Upper lobe of left lung (tissue), 6 donors: ENCODE data around the gene TMEM250. TPM values are rescaled to one million over a fixed set of nuclear protein-coding genes. Genes with fewer than 3 reads are reported as not detected.
A peak's percentile ranks its signal among the peaks of the same experiment; 100 is the strongest.

Experiments used
- ATAC-seq, 2 donors: fragments of 200-7000 bp; cut with Tn5 transposase; one replicate each; pipeline ENCODE4 v1.9.1; 2022; ENCODE audit warnings: mild to moderate bottlenecking in 2 of 2, moderate library complexity in 2 of 2; ENCODE audit not compliant: low FRiP score in 2 of 2
- DNase-seq, 2 donors: peaks; one replicate each; pipeline ENCODE4 v3.0.0-alpha.2; 2019 to 2020
- H3K27ac ChIP-seq, 4 donors: fragments of 200-600 bp; sonication (generic); one replicate each; pipeline ENCODE4 v1.5.1; 2016 to 2019
- H3K27me3 ChIP-seq, 4 donors: fragments of 200-600 bp; sonication (generic); one replicate each; pipeline ENCODE4 v1.5.1; 2017 to 2019
- H3K36me3 ChIP-seq, 4 donors: fragments of 200-600 bp; sonication (generic); one replicate each; pipeline ENCODE4 v1.5.1; 2016 to 2019
- H3K4me1 ChIP-seq, 4 donors: fragments of 200-600 bp; sonication (generic); one replicate each; pipeline ENCODE4 v1.5.1; 2018 to 2019
- H3K4me3 ChIP-seq, 4 donors: fragments of 200-600 bp; sonication (generic); one replicate each; pipeline ENCODE4 v1.5.1; 2017 to 2019; ENCODE audit warnings: mild to moderate bottlenecking in 2 of 4, moderate library complexity in 1 of 4
- H3K9me3 ChIP-seq, 4 donors: fragments of 200-600 bp; sonication (generic); one replicate each; pipeline ENCODE4 v1.5.1; 2018 to 2019
- EP300 ChIP-seq, 4 donors: sonication (generic); formaldehyde crosslinking; IDR thresholded peaks; one replicate each; pipeline ENCODE4 v1.5.1; 2017; ENCODE audit warnings: antibody characterized with exemption in 4 of 4, control low read depth in 2 of 4
- POLR2A ChIP-seq, 4 donors: fragments of 450-650 bp; IDR thresholded peaks; one replicate each; pipeline ENCODE4 v1.5.1; 2016 to 2017; ENCODE audit warnings: antibody characterized with exemption in 4 of 4, mild to moderate bottlenecking in 2 of 4
- POLR2AphosphoS5 ChIP-seq, 2 donors: sonication (generic); formaldehyde crosslinking; IDR thresholded peaks; one replicate each; pipeline ENCODE4 v1.5.1; 2017; ENCODE audit warnings: antibody characterized with exemption in 2 of 2
- WGBS, 2 donors: methylation state at CpG; one replicate each; pipeline ENCODE4 v1.1.5; 2017 to 2018; 5-methylcytosine and 5-hydroxymethylcytosine counted together
- total RNA-seq, 6 donors: library from RNA; depleted of rRNA in 4 of 6; stranded (reverse); fragments of >200 nt in 4 of 6; gene quantifications; one replicate each; pipeline versions ENCODE4 v1.1.0 to v1.2.1, GENCODE V29; 2016 to 2021
- TF ChIP-seq, protein P1 (sequence below), 6 experiments: fragments of 450-650 bp in 4 of 6; fragments of 200-600 bp in 2 of 6; sonication (generic) in 2 of 6; IDR thresholded peaks; one replicate each; pipeline ENCODE4 v1.5.1; 2016 to 2019; ENCODE audit warnings: antibody characterized with exemption in 6 of 6
- donor health status: DM: no; HTN: no; CAD: no; lungs with moderate emphysema.
- donor health status: DM: no; HTN: yes; CAD: no; lungs with severe emphysema.

TMEM250 gene
- total RNA-seq, 6 donors from 2014 or later, result 37.6 to 49.6 (median 38.4) TPM

DNA sequence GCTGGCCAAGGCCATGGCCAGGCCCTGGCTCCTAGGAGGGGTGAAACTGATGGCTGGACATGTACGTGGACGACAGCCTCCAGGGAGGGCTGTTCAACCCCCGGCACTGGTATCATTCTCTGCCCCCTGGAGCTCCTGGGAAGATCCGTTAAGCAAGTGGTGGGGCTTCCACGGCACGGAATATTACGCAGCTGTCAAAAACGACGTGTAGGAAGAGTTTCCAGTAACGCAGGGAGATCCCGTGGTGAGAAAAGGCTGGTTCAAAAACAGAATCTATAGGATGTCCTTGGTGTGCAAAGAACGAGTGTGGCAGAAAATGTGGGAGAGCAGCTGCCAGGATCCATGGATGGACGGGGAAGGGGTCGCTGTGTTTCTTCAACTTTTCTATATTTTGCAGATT lies 36.3 kb upstream of the TMEM250 start:
- Histone ChIP-seq H3K4me3 (no peak overlapping the region), H3K9me3 (no peaks in the 10 kb centered on the region), H3K36me3 (no peaks in the 10 kb centered on the region), H3K27me3 (no peaks in the 10 kb centered on the region), H3K27ac (no peak overlapping the region), H3K4me1 (no peaks in the 10 kb centered on the region)
- 90 to 93% methylated on average over 14 of the region's 14 CpGs for WGBS, 2 donors
- ATAC-seq (no peak), DNase-seq (no peak)
- TF ChIP-seq POLR2AphosphoS5 (IDR thresholded peaks at IDR 0.05), result no peak
- no peak for TF ChIP-seq EP300 (IDR thresholded peaks at IDR 0.05)
- TF ChIP-seq POLR2A (IDR thresholded peaks at IDR 0.05), result no peak
- TF ChIP-seq, protein P1, sequence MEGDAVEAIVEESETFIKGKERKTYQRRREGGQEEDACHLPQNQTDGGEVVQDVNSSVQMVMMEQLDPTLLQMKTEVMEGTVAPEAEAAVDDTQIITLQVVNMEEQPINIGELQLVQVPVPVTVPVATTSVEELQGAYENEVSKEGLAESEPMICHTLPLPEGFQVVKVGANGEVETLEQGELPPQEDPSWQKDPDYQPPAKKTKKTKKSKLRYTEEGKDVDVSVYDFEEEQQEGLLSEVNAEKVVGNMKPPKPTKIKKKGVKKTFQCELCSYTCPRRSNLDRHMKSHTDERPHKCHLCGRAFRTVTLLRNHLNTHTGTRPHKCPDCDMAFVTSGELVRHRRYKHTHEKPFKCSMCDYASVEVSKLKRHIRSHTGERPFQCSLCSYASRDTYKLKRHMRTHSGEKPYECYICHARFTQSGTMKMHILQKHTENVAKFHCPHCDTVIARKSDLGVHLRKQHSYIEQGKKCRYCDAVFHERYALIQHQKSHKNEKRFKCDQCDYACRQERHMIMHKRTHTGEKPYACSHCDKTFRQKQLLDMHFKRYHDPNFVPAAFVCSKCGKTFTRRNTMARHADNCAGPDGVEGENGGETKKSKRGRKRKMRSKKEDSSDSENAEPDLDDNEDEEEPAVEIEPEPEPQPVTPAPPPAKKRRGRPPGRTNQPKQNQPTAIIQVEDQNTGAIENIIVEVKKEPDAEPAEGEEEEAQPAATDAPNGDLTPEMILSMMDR (IDR thresholded peaks at IDR 0.05), result no peak

DNA sequence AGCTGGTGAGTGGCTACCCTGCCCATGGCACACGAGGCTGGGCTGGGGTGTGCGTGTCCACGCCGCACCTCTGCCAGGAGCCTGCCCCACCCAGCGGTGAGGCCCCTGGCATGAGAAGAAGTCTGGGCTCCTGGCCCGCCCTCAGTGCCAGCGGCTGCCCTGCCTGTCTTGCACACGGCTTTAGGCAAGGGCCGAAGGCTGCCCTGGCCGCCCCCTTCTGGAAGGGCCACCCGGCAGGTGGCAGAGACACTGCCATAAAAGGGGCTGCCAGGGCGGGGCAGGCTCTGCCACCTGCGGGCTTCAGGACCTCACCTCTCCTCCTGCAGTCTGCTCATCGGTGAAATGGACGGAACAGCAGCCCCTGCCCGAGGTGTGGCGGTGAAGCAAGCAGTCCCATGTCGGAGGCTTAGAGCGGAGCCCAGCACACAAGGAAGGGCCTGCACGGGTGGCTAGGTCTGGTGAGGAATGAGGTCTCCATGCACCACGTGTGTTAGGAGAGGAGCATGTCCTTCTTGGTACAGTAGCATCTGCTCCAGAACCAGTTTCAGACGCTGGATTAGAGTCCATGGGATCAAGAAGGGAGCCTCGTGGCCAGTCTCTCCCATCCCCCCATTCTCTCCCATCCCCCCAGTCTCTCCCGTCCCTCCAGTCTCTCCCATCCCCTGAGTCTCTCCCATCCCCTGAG lies 34.8 kb upstream of the TMEM250 start:
- TF ChIP-seq EP300 (IDR thresholded peaks at IDR 0.05) (no peak), POLR2A (IDR thresholded peaks at IDR 0.05) (no peak), POLR2AphosphoS5 (IDR thresholded peaks at IDR 0.05) (no peak)
- TF ChIP-seq, protein P1 (IDR thresholded peaks at IDR 0.05), result no peak
- no peak overlapping the region for H3K27ac ChIP-seq
- no peaks in the 10 kb centered on the region for H3K36me3 ChIP-seq
- DNase-seq, result peak in 1 of 2 donors; percentile 65
- H3K27me3 ChIP-seq, result peaks cover 0 to under 1% (median 0%) of the 10 kb centered on the region in 4 donors
- no peaks in the 10 kb centered on the region for H3K9me3 ChIP-seq
- H3K4me1 ChIP-seq, result no peaks in the 10 kb centered on the region
- peak in 1 of 2 donors; percentile 5 for ATAC-seq
- WGBS, 2 donors, result 52 to 70% methylated on average over 11 to 17 of the region's 24 CpGs
- no peak overlapping the region for H3K4me3 ChIP-seq

DNA sequence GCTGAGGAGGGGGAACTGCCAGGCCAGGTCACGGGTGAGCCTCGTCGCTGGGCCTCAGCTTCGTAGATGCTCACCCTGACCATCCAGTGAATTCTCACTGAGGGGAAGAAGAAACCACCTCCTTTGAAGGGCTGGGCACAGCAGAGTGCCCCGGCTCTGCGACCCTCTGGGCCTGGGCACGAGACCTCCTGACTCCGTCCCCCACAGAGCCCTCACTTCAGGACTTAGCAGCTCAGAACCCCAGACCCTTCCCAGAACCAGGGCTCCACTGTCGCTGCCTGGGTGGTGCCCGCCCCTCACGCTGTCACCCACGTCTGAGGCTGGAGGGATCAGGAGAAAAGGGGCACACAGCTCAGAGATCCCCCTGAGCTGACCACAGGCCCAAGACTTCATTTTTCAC lies 34.3 kb upstream of the TMEM250 start:
- Histone ChIP-seq H3K4me3 (no peak overlapping the region), H3K27me3 (peaks cover 0 to 7% (median 1%) of the 10 kb centered on the region in 4 donors), H3K9me3 (no peaks in the 10 kb centered on the region), H3K27ac (no peak overlapping the region), H3K36me3 (no peaks in the 10 kb centered on the region), H3K4me1 (no peaks in the 10 kb centered on the region)
- DNase-seq, result peak in 1 of 2 donors; percentile 52
- ATAC-seq, result no peak
- TF ChIP-seq EP300 (IDR thresholded peaks at IDR 0.05), result no peak
- no peak for TF ChIP-seq POLR2A (IDR thresholded peaks at IDR 0.05)
- no peak for TF ChIP-seq POLR2AphosphoS5 (IDR thresholded peaks at IDR 0.05)
- TF ChIP-seq, protein P1 (IDR thresholded peaks at IDR 0.05), result no peak
- 89 to 90% methylated on average over 8 to 12 of the region's 12 CpGs for WGBS, 2 donors

DNA sequence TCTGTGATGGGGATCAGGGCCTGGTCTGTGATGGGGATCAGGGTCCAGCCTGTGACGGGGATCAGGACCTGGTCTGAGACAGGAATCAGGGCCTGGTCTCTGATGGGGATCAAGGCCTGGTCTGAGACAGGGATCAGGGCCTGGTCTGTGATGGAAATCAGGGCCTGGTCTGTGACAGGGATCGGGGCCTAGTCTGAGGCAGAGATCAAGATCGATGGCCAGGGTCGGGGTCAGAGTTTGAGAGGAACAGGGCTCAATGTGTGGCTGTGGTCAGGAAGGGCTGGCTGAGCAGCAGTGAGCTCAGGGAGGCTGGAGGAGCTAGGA lies 33.8 kb upstream of the TMEM250 start:
- Histone ChIP-seq H3K27me3 (peaks cover 0 to 11% (median 1%) of the 10 kb centered on the region in 4 donors), H3K4me3 (no peak overlapping the region), H3K36me3 (no peaks in the 10 kb centered on the region), H3K4me1 (no peaks in the 10 kb centered on the region), H3K9me3 (no peaks in the 10 kb centered on the region), H3K27ac (no peak overlapping the region)
- ATAC-seq (no peak), DNase-seq (no peak)
- 71 to 80% methylated on average over 4 of the region's 4 CpGs for WGBS, 2 donors
- TF ChIP-seq EP300 (IDR thresholded peaks at IDR 0.05) (no peak), POLR2A (IDR thresholded peaks at IDR 0.05) (no peak), POLR2AphosphoS5 (IDR thresholded peaks at IDR 0.05) (no peak)
- TF ChIP-seq, protein P1 (IDR thresholded peaks at IDR 0.05), result no peak
